ENCODE measurements around the gene GBGT1. TPM values are rescaled to one million over a fixed set of nuclear protein-coding genes. Genes with fewer than 3 reads are reported as not detected.
"Not testable (repeated sequence)": the region's sequence is repeated elsewhere in the genome, so short reads cannot be mapped to it uniquely, and the experiment has no call there.

Gene GBGT1
- total and polyA plus RNA-seq, 9 of the 15 experiments (the other 6 are each of a cell fraction or from before 2014, with no cell fraction given), result 0.55 to 25.8 (median 13.7) TPM

DNA sequence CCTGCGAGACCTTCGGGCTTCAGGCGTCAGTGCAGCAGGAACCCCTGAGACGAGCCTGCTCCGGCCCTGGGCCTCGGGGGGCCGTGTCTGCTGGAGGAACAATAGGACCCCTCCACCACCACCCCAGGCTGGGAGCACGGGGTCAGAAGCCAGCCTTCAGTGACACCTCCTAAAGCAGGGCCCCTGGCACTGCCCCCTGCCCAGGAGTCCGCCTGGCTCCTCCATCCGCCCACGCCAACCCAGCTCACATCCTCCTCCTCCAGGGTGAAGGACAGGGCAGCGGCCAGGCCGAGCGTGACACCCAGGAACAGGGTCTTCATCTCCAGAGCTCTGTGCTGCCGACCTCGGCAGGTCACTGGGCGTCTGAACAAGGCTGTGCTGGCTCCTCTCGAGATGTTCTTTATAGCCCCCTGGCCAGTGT is 45.2 kb upstream of the GBGT1 start, which contains the start of gene OBP2B:
TSS of gene OBP2B (minus strand) at position 371 of the 421 bp plus-strand sequence. CDS start at position 320, 51 bp downstream.
- 0% methylated on average over 2 of the region's 18 CpGs for WGBS (ENCODE audit: insufficient coverage, low coverage, missing lambda C conversion rate)
- in situ Hi-C loops (cut with MboI), result not testable (repeated sequence)

DNA sequence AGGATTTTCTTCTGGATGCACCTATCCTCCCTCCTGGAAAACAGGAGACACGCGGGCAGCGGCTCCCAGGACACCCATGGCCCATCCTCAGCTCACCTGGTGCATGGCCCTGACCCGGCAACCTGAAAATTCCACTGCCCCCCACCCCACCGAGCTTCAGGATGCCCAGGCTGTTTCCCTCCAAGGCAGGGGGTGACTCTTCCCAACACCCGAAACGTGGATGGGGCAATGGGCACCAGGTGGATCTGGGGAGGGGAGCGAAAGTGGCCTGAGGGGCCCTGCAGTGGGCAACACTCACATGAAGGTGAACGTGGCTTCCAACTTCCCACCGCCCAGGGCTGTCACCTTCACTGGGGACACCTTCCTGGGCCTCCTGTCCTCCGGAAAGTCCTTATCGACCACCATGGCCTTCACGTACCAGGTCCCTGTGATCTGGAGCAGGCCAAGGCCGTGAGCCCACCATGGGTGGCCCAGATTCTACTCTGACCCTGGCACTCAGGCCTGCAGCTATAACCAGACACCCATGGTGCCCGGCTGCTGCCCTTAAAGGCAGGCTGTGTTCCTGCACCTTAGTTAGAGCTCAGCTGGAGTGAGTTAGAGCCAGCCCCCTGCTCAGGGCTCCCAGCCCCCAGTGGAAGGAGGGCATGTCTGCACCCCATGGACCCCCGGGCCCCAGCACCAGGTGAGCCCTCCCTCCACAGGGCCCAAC is 44.6 kb upstream of the GBGT1 start:
- H3K9me1 ChIP-seq (ENCODE audit: control insufficient read depth, insufficient read depth, low read length); H3K27ac ChIP-seq (ENCODE audit: extremely low read depth, low read depth, low read length); FAIRE-seq; H3K9me3 ChIP-seq (replicated peaks; ENCODE audit: control insufficient read depth, insufficient read depth, low read depth, low read length); CTCF ChIA-PET (ENCODE audit: low intra/inter-chr PET ratio); H2AFZ ChIP-seq (ENCODE audit: low read depth, low read length); H3K4me2 ChIP-seq (ENCODE audit: insufficient read depth, low read length); H3K9ac ChIP-seq (ENCODE audit: insufficient read depth in 1 of 2, low read depth in 2 of 2, low read length in 2 of 2); intact Hi-C loops (cut with micrococcal nuclease); H3K36me3 ChIP-seq (ENCODE audit: control insufficient read depth, insufficient read depth, low read length); in situ Hi-C loops (cut with MboI); BruUV-seq (replicated peaks); H3K4me3 ChIP-seq; H4K20me1 ChIP-seq (replicated peaks; ENCODE audit: control insufficient read depth, insufficient read depth, low read length); H3K79me2 ChIP-seq (ENCODE audit: control insufficient read depth, insufficient read depth, low read length); DNase-seq (ENCODE audit: extremely low read depth in 1 of 4, low spot score in 3 of 4); POLR2A ChIA-PET; ATAC-seq: not testable (repeated sequence)
- peaks cover 29 to 68% of the 10 kb centered on the region in 2 experiments; a peak in 4 of 5 replicates for H3K27me3 ChIP-seq (ENCODE audit: control insufficient read depth in 2 of 2, insufficient read depth in 2 of 2, low read length in 2 of 2)
- WGBS (ENCODE audit: insufficient coverage, low coverage, missing lambda C conversion rate), result 0% methylated on average over 2 of the region's 16 CpGs
- H3K4me1 ChIP-seq (replicated peaks in 1 of 2; ENCODE audit: control insufficient read depth in 2 of 2, insufficient read depth in 2 of 2, low read length in 2 of 2), result peaks cover 0 to 11% of the 10 kb centered on the region in 2 experiments; a peak in 1 of 5 replicates

More for the DNA sequence above, 45.2 kb upstream of the GBGT1 start, which contains the start of gene OBP2B:
- H4K20me1 ChIP-seq (replicated peaks; ENCODE audit: control insufficient read depth, insufficient read depth, low read length); ATAC-seq; H3K9me3 ChIP-seq (replicated peaks; ENCODE audit: control insufficient read depth, insufficient read depth, low read depth, low read length); H3K27ac ChIP-seq (ENCODE audit: extremely low read depth, low read depth, low read length); BruUV-seq (replicated peaks); H3K9ac ChIP-seq (ENCODE audit: insufficient read depth in 1 of 2, low read depth in 2 of 2, low read length in 2 of 2); H3K36me3 ChIP-seq (ENCODE audit: control insufficient read depth, insufficient read depth, low read length); H3K9me1 ChIP-seq (ENCODE audit: control insufficient read depth, insufficient read depth, low read length); intact Hi-C loops (cut with micrococcal nuclease); H3K4me3 ChIP-seq; CTCF ChIA-PET (ENCODE audit: low intra/inter-chr PET ratio); DNase-seq (ENCODE audit: extremely low read depth in 1 of 4, low spot score in 3 of 4); H3K4me2 ChIP-seq (ENCODE audit: insufficient read depth, low read length); H2AFZ ChIP-seq (ENCODE audit: low read depth, low read length); H3K79me2 ChIP-seq (ENCODE audit: control insufficient read depth, insufficient read depth, low read length); POLR2A ChIA-PET; FAIRE-seq: not testable (repeated sequence)
- Histone ChIP-seq H3K4me1 (replicated peaks in 1 of 2; ENCODE audit: control insufficient read depth in 2 of 2, insufficient read depth in 2 of 2, low read length in 2 of 2) (peaks cover 0 to 11% of the 10 kb centered on the region in 2 experiments; a peak in 1 of 5 replicates), H3K27me3 (ENCODE audit: control insufficient read depth in 2 of 2, insufficient read depth in 2 of 2, low read length in 2 of 2) (peaks cover 28 to 62% of the 10 kb centered on the region in 2 experiments; a peak in 4 of 5 replicates)

Data from K562 (cell line).